PC-3 (cell line): ENCODE results near the gene NRIP2. TPM values are rescaled to one million over a fixed set of nuclear protein-coding genes. Genes with fewer than 3 reads are reported as not detected.

Experiments used
- ATAC-seq: fragments of 200-7000 bp; cut with Tn5 transposase; 2 replicates; pipeline ENCODE4 v1.9.1; 2020; ENCODE audit warnings: mild to moderate bottlenecking, moderate library complexity
- BruUV-seq: library from RNA; stranded (reverse); fragments of 400-500 nt; replicated peaks from 2 replicates; lab custom pipeline; 2021; lab: Mats Ljungman, UMichigan
- CTCF ChIA-PET: fragments of 300-600 bp; sonication (Branson Sonifier 250); formaldehyde crosslinking; loops from one replicate; lab custom pipeline; 2022; ENCODE audit warnings: antibody characterized with exemption; lab: Charles Lee
- POLR2A ChIA-PET: fragments of 300-600 bp; sonication (Branson Sonifier 250); formaldehyde crosslinking; loops from one replicate; lab custom pipeline; 2022; ENCODE audit warnings: antibody characterized with exemption; ENCODE audit not compliant: unreplicated experiment; lab: Charles Lee
- DNase-seq: peaks from one replicate; pipeline ENCODE4 v3.0.0-alpha.2; 2015
- H2AFZ ChIP-seq: fragments of 300-600 bp; sonication (generic); 2 replicates; pipeline ENCODE4 v1.6.0; 2016; ENCODE audit warnings: antibody characterized with exemption, low read length
- H3F3A ChIP-seq: fragments of 300-600 bp; sonication (generic); one replicate; pipeline ENCODE4 v1.6.0; 2017; ENCODE audit warnings: antibody characterized with exemption, low read length, control low read depth, mild to moderate bottlenecking; ENCODE audit not compliant: unreplicated experiment
- H3K27ac ChIP-seq: fragments of 300-600 bp; sonication (generic); 2 replicates; pipeline ENCODE4 v1.5.1; 2016; ENCODE audit warnings: mild to moderate bottlenecking, low read length
- H3K27me3 ChIP-seq: fragments of 300-600 bp; sonication (generic); 2 replicates; pipeline ENCODE4 v1.6.1; 2016; ENCODE audit warnings: low read length, mixed read lengths
- H3K36me3 ChIP-seq: fragments of 300-600 bp; sonication (generic); 2 replicates; pipeline ENCODE4 v1.6.1; 2016; ENCODE audit warnings: low read depth, mixed run types, low read length, mixed read lengths
- H3K4me1 ChIP-seq: fragments of 300-600 bp; sonication (generic); 2 replicates; pipeline ENCODE4 v1.5.1; 2016; ENCODE audit warnings: low read length; ENCODE audit not compliant: insufficient read depth
- H3K4me2 ChIP-seq: fragments of 300-600 bp; sonication (generic); 2 replicates; pipeline ENCODE4 v1.6.0; 2016; ENCODE audit warnings: low read length
- H3K4me3 ChIP-seq: fragments of 300-600 bp; sonication (generic); 2 replicates; pipeline ENCODE4 v1.5.1; 2016; ENCODE audit warnings: mild to moderate bottlenecking, low read length, mixed read lengths
- H3K79me2 ChIP-seq: fragments of 300-600 bp; sonication (generic); 2 replicates; pipeline ENCODE4 v1.6.1; 2017; ENCODE audit warnings: low read length, mixed read lengths
- H3K9ac ChIP-seq: fragments of 300-600 bp; sonication (generic); 2 replicates; pipeline ENCODE4 v1.6.0; 2016; ENCODE audit warnings: mild to moderate bottlenecking, low read length
- H3K9me2 ChIP-seq: fragments of 300-600 bp; sonication (generic); replicated peaks from 2 replicates; pipeline ENCODE4 v1.6.1; 2016; ENCODE audit warnings: mixed run types, low read length, mixed read lengths
- H3K9me3 ChIP-seq: fragments of 300-600 bp; sonication (generic); 2 replicates; pipeline ENCODE4 v1.6.1; 2016; ENCODE audit warnings: low read length, mixed read lengths
- H4K20me1 ChIP-seq: fragments of 300-600 bp; sonication (generic); 2 replicates; pipeline ENCODE4 v1.6.1; 2016; ENCODE audit warnings: low read length, mixed read lengths
- EZH2 ChIP-seq: fragments of 300-600 bp; sonication (generic); IDR thresholded peaks from one replicate; pipeline ENCODE4 v1.6.1; 2017; ENCODE audit warnings: antibody characterized with exemption, mild to moderate bottlenecking, low read length; ENCODE audit not compliant: unreplicated experiment
- EZH2phosphoT487 ChIP-seq: fragments of 300-600 bp; sonication (generic); IDR thresholded peaks from 2 replicates; pipeline ENCODE4 v1.6.1; 2018; ENCODE audit warnings: mild to moderate bottlenecking, antibody characterized with exemption, low read length, borderline replicate concordance
- intact Hi-C: fragments of 100-400 bp; cut with micrococcal nuclease; formaldehyde crosslinking; loops from 2 replicates; pipeline ENCODE4 v1.9.0; 2023
- total RNA-seq: library from RNA; depleted of rRNA; stranded (reverse); fragments of >200 nt; gene quantifications from 2 replicates; pipeline ENCODE4 v1.2.3, GENCODE V29; 2014
- TF ChIP-seq, protein P1 (sequence below): fragments of 300-600 bp; sonication (generic); conservative IDR thresholded peaks from 2 replicates; pipeline ENCODE4 v1.5.1; 2017; ENCODE audit warnings: antibody characterized with exemption, low read depth, mild to moderate bottlenecking, low read length

NRIP2 gene
- total RNA-seq, 1 experiment from 2014 or later: not detected

DNA sequence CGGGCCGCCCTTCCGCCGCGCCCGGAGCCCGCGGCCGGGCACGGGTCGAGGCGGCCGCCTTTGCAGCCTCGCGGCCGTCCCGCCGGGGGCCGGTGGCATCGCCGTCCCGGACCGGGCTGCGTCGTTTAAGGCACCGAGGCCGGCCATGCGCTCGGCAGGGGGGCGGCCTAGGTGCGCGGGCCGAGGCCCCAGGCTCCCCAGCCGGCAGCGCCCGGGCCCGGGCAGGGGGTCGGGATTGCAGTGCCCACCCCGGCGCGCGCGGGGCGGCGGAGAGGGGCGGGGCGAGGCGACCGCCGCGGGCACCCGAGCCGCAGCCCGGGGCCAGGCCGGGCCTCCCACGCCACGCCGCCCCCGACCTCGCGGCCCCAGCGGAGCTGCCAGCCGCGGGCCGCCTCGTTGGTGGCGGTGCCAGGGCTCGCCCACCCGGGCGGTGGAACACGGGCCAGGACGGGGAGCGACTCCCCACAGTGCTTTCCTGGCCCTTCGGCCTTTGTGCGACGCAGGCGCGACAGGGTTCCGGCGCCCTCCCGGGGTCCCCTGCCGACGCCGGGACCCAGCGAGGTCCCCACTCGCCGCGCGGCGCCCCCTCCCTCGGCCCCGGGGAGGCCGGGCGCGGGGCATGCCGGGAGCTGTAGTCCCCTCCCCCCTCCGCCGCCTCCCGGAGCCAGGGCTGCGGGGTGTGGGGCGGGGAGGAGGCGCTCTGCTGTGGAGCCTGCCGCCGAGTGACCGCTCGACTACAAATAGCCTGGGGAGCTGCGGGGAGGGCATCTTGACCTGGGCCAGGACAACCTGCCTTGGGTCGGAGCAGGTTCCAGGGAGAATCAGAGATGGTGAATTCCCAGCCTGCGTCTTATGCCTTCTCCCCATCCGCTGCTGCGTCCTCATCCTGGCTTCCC is 39.3 kb downstream of the NRIP2 start:
- intact Hi-C loops: loop anchor here (1.0 kb wide), 1 partner anchor 17 kb away; the partner anchor contains the start of gene ITFG2
- DNase-seq (peak; percentile 49), ATAC-seq (peak; percentile 64)
- Histone ChIP-seq H3K36me3 (peaks cover 40% of the 10 kb centered on the region), H3K79me2 (peaks cover 40% of the 10 kb centered on the region), H3K9ac (peak overlapping the region; percentile 62), H3K27me3 (no peaks in the 10 kb centered on the region), H3K4me3 (peak overlapping the region; percentile 95), H3K4me2 (peak overlapping the region; percentile 98), H3K9me2 (no peaks in the 10 kb centered on the region), H3K4me1 (peaks cover 21% of the 10 kb centered on the region), H3K27ac (no peak overlapping the region), H3K9me3 (no peaks in the 10 kb centered on the region), H2AFZ (peak overlapping the region; percentile 57; the same call in 1 of the 2 replicates), H3F3A (no peaks in the 10 kb centered on the region), H4K20me1 (peaks cover 29% of the 10 kb centered on the region)
- TF ChIP-seq, protein P1, sequence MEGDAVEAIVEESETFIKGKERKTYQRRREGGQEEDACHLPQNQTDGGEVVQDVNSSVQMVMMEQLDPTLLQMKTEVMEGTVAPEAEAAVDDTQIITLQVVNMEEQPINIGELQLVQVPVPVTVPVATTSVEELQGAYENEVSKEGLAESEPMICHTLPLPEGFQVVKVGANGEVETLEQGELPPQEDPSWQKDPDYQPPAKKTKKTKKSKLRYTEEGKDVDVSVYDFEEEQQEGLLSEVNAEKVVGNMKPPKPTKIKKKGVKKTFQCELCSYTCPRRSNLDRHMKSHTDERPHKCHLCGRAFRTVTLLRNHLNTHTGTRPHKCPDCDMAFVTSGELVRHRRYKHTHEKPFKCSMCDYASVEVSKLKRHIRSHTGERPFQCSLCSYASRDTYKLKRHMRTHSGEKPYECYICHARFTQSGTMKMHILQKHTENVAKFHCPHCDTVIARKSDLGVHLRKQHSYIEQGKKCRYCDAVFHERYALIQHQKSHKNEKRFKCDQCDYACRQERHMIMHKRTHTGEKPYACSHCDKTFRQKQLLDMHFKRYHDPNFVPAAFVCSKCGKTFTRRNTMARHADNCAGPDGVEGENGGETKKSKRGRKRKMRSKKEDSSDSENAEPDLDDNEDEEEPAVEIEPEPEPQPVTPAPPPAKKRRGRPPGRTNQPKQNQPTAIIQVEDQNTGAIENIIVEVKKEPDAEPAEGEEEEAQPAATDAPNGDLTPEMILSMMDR: no peak
- TF ChIP-seq EZH2: no peak
- TF ChIP-seq EZH2phosphoT487: no peak
- ChIA-PET POLR2A (interaction anchor here (0.6 kb wide), 1 partner anchor 791 kb away, joined by 3 read pairs; no protein-coding TSS in a partner anchor), CTCF (no interaction called here)
- no TSS peak for BruUV-seq

DNA sequence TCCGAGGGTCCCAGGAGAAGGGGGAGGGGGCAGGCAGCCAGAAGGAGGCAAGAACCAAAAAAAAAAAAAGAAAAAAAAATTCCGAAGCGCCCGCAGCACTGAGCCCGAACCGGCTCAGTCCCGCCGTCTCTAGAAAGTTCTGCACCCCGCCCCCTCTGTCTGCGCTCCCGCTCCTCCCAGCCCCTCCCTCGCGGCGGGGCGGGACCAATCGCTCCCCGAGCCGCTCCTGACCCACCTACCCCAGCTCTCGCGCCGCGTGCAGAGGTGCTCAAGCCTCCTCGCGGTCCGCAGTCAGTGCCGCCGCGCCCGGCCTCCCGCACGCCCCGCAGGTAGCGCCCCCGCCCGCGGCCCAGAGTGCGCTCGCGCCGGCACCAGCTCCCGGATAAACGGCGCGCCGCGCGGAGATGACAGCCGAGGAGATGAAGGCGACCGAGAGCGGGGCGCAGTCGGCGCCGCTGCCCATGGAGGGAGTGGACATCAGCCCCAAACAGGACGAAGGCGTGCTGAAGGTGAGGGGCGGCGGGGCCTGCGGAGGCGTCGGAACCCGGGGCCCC is 40.0 kb downstream of the NRIP2 start, which contains the start of gene FKBP4:
FKBP4 (plus strand) TSS at position 235 of the 554 bp plus-strand sequence; CDS start at position 405, 170 bp downstream.
- peaks cover 33% of the 10 kb centered on the region for H3K36me3 ChIP-seq
- H3K9ac ChIP-seq: peak within 1 kb of the TSS; percentile 62
- peaks cover 29% of the 10 kb centered on the region for H4K20me1 ChIP-seq
- H3F3A ChIP-seq: no peaks in the 10 kb centered on the region
- H2AFZ ChIP-seq: peak within 1 kb of the TSS; percentile 96
- H3K79me2 ChIP-seq: peaks cover 40% of the 10 kb centered on the region
- CTCF ChIA-PET: no interaction called here
- DNase-seq (peak; percentile 84), ATAC-seq (peak; percentile 87)
- H3K27ac ChIP-seq: no peak within 1 kb of the TSS
- no peaks in the 10 kb centered on the region for H3K27me3 ChIP-seq
- peak within 1 kb of the TSS; percentile 95 for H3K4me3 ChIP-seq
- POLR2A ChIA-PET: interaction anchor here (0.6 kb wide), 1 partner anchor 790 kb away, joined by 3 read pairs; no protein-coding TSS in a partner anchor
- BruUV-seq: no TSS peak
- peaks cover 21% of the 10 kb centered on the region for H3K4me1 ChIP-seq
- TF ChIP-seq EZH2phosphoT487 (no peak), EZH2 (no peak)
- TF ChIP-seq, protein P1: no peak
- intact Hi-C loops: no loop called here
- H3K4me2 ChIP-seq: peak within 1 kb of the TSS; percentile 98
- no peaks in the 10 kb centered on the region for H3K9me2 ChIP-seq
- no peaks in the 10 kb centered on the region for H3K9me3 ChIP-seq
